ENCODE data around the gene GRHPR.

Gene GRHPR

GRCh38 chr9:37437621-37438020 lies 15.1 kb downstream of the GRHPR start:
- TF ChIP-seq CTCF (IDR thresholded peaks at IDR 0.05; ENCODE audit: low read depth, low read length, missing control alignments): no peak
- Histone ChIP-seq H3K4me3 (ENCODE audit: low read depth, low read length) (no peak overlapping the region), H3K36me3 (replicated peaks) (peaks cover 71% of the 10 kb centered on the region), H3K27ac (no peak overlapping the region), H3K27me3 (replicated peaks) (no peaks in the 10 kb centered on the region)
- no peak for DNase-seq
- in situ Hi-C loops (cut with HindIII; ENCODE audit: low pct_ligation_motif_present, low sequenced_read_pairs): no loop called here

DNA sequence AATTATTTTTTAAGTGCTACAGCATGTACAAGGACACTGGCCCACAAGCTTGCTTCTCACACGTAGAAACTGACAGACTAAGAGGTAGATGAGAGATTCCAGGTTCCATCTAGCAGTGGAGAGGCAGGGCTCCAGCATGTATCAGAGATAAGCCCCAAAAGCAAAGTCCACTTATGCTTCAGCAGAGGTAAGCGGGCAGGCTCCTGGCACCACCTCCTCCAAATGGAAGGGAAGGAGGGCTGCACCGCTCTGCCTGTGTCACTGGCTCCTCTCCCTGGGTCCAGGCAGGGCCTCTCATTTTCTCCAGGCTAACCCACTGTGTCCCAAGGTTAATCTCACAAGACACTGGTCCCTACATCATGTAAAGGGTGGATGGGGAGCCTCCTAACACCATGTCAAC lies 15.9 kb downstream of the GRHPR start:
- Histone ChIP-seq H3K36me3 (replicated peaks) (peaks cover 72% of the 10 kb centered on the region), H3K4me3 (ENCODE audit: low read depth, low read length) (no peak overlapping the region), H3K27me3 (replicated peaks) (no peaks in the 10 kb centered on the region), H3K27ac (no peak overlapping the region)
- in situ Hi-C loops (cut with HindIII; ENCODE audit: low pct_ligation_motif_present, low sequenced_read_pairs): no loop called here
- no peak for TF ChIP-seq CTCF (IDR thresholded peaks at IDR 0.05; ENCODE audit: low read depth, low read length, missing control alignments)
- no peak for DNase-seq

- peaks cover 50% of the 10 kb centered on the region for H3K36me3 ChIP-seq (replicated peaks)
- DNase-seq: no peak
Measured at GRCh38 chr9:37441776-37442370, 19.4 kb downstream of the GRHPR start.

DNA sequence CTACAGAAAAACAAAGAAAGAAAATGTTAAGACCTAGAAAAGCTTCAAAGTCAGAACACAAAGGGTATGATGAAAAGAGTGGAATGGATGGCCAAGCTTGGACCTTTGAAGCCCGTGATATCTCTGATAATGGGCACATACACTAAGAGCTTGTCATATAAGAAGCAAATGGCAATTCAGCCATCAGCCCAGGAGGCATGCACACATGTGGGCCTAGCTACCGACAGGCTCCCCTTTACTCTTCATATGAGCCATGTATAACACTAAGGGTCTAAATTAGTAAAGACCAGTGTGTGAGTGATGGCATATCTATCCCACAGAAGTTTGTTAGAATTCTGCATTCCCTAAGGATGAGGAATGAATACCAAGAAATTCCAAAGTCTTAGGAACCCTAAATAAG lies 20.1 kb downstream of the GRHPR start:
- no peak for TF ChIP-seq CTCF (IDR thresholded peaks at IDR 0.05; ENCODE audit: low read depth, low read length, missing control alignments)
- H3K4me3 ChIP-seq (ENCODE audit: low read depth, low read length): no peak overlapping the region
- in situ Hi-C loops (cut with HindIII; ENCODE audit: low pct_ligation_motif_present, low sequenced_read_pairs): no loop called here
- H3K27me3 ChIP-seq (replicated peaks): no peaks in the 10 kb centered on the region
- DNase-seq: no peak
- peaks cover 46% of the 10 kb centered on the region for H3K36me3 ChIP-seq (replicated peaks)
- H3K27ac ChIP-seq: no peak overlapping the region

More at GRCh38 chr9:37441776-37442370, 19.4 kb downstream of the GRHPR start:
- Histone ChIP-seq H3K27me3 (replicated peaks) (no peaks in the 10 kb centered on the region), H3K27ac (no peak overlapping the region), H3K4me3 (ENCODE audit: low read depth, low read length) (no peak overlapping the region)
- in situ Hi-C loops (cut with HindIII; ENCODE audit: low pct_ligation_motif_present, low sequenced_read_pairs): no loop called here
- TF ChIP-seq CTCF (IDR thresholded peaks at IDR 0.05; ENCODE audit: low read depth, low read length, missing control alignments): no peak

- in situ Hi-C loops (cut with HindIII; ENCODE audit: low pct_ligation_motif_present, low sequenced_read_pairs): no loop called here
Measured at GRCh38 chr9:37443566-37443965, 21.1 kb downstream of the GRHPR start.

More at GRCh38 chr9:37443566-37443965, 21.1 kb downstream of the GRHPR start:
- Histone ChIP-seq H3K27me3 (replicated peaks) (no peaks in the 10 kb centered on the region), H3K27ac (no peak overlapping the region), H3K4me3 (ENCODE audit: low read depth, low read length) (no peak overlapping the region), H3K36me3 (replicated peaks) (peaks cover 40% of the 10 kb centered on the region)
- DNase-seq: no peak
- no peak for TF ChIP-seq CTCF (IDR thresholded peaks at IDR 0.05; ENCODE audit: low read depth, low read length, missing control alignments)

Measured in brain microvascular endothelial cell (primary cell).